ENCODE results near the gene PRSS50. TPM values are rescaled to one million over a fixed set of nuclear protein-coding genes. Genes with fewer than 3 reads are reported as not detected.
"Not testable (repeated sequence)": the region's sequence is repeated elsewhere in the genome, so short reads cannot be mapped to it uniquely, and the experiment has no call there.

Gene PRSS50
- total RNA-seq = not detected in 2 replicates

- intact Hi-C loops (cut with micrococcal nuclease) = no loop called here
These were observed at the start of gene PRSS50 for GRCh38 chr3:46717447-46718231. TSS of gene PRSS50 (minus strand) at chr3:46717869. CDS start at chr3:46717824, 45 bp downstream.

DNA sequence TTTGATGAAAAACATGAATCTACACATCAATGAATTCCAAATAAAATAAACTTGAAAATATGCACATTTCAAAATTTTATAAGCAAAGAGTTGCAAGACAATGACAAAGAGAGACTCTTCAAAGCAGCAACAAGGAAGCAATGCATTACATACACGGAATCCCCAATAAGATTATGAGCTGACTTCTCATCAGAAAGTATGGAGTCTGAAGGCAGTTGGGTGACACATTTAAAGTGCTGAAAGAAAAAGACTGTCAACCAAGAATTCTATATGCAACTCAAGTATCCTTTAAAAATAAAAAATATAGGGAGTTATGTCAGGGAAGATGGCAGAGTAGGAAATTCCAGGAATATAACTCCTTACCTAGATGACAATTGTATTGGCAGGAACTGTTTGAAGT, 46.5 kb upstream of the PRSS50 start:
- intact Hi-C loops (cut with micrococcal nuclease) = no loop called here

DNA sequence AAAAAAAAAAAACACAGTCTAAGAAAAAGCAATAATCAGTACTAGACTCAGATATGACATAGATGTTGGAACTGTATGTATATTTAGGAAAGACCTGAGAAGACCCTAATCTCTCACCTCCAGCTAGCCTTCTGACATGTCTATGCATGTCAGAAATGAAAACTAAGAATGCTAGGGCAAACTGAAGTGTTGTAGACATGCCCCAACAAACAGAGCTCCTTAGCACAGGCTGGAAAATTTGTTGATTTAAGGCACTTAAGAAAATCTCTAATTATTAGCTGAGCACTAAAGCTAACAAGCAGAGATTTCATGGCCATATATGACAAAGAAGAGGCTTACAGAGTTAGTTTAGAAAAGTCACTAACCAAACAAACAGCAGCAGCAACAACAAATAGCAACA, 45.5 kb upstream of the PRSS50 start:
- intact Hi-C loops (cut with micrococcal nuclease) = no loop called here

GRCh38 chr3:46759239-46760167, 41.8 kb upstream of the PRSS50 start:
- intact Hi-C loops (cut with micrococcal nuclease) = no loop called here

DNA sequence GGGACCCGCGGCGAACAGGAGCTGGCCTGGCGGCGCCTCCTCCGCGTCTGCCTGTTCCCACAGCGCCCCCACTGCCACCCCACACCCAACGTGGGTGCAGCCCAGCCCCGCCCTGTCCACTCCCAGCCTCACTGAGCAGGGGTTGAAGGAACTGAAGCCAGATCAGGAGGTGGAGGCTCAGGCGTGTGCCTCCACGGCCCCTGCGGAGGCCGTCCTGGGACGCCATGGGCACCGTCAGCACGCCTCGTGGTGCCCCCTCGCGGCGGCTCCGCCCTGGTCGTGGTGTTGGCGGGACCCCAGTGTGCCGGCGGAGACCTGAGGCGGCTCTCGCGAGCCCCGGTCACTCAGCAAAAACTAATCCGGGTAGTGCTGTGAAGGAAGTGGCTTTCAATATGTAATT, 39.0 kb upstream of the PRSS50 start:
- intact Hi-C loops (cut with micrococcal nuclease) = no loop called here

DNA sequence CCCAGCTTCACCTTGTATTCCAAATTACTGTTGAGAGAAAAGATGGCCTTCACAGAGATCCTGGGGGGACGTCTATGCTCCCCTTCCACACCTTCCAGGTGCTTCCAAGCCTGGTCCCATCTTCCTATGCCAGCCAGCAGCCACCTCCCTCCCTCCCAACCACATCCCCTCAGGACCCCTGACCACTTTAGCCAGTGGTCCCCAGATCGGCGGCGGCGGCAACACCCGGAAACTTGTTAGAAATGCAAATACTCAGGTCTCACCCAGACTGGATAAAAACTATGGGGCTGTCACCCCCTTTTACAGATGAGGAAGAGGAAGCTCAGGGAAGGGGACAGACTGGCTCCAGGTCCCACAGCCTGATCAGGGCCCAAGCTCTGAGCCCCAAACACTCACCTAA, 38.0 kb upstream of the PRSS50 start:
- intact Hi-C loops (cut with micrococcal nuclease) = no loop called here

- intact Hi-C loops (cut with micrococcal nuclease) = not testable (repeated sequence)
These were observed 35.5 kb upstream of the PRSS50 start for GRCh38 chr3:46753127-46753526.

- intact Hi-C loops (cut with micrococcal nuclease) = no loop called here
These were observed 32.9 kb upstream of the PRSS50 start for GRCh38 chr3:46750555-46751038.

DNA sequence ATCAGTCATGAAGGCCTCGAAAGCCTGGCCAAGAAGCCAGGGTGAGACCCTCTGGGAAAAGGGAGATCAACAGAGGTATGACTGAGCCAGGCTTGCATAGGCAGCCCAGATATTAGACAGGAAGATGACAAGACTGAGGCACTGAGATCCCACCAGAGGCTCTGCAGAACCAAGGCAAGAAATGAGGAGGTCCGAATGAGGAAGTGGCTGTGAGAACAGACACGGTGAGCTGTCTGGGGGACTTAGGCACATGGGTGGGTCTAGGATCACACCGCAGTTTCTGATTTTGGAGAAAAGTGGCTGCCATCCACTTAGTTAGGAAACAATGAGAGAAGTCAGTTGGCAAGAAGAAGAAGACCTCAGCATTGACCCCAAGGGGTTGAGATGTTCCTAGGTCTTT, 31.5 kb upstream of the PRSS50 start:
- intact Hi-C loops (cut with micrococcal nuclease) = no loop called here

DNA sequence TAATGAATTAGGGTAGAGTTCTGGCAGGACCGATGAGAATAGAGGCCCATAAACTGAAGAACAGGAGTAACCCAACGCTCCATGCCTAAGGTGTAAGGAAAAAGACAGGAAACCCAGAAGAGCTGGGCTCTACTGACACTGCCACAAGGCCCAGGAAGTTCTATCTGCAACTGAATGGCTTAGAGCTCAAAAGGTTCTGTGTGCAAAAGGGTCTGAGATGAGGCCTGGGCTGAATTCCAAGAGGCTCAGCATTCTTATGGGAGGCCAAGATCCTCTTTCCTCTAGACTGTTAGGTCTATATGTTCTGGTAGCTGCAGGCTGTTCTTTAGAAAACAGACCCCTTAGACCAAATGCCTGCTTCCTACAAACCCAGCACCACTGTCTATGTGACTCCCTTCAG, 30.5 kb upstream of the PRSS50 start:
- intact Hi-C loops (cut with micrococcal nuclease) = no loop called here

DNA sequence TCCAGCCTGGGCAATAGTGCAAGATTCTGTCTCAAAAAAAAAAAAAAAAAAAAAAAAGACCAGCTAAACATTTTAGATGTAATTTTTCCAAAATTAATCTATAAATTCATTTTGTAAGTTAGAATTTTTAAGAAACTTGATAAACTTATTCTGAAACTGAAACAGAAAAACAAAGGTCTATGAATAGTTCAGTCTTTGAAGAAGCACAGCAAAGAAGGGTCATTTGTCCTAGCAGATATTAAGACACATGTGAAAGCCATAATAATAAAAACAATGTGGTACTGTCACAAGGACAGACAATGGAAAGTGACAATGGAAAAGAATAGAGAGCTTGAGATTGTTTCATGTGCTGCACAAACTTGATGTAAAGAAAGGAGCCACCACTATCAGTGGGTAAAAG, 29.0 kb upstream of the PRSS50 start:
- intact Hi-C loops (cut with micrococcal nuclease) = no loop called here

- intact Hi-C loops (cut with micrococcal nuclease) = no loop called here
These were observed 25.4 kb upstream of the PRSS50 start for GRCh38 chr3:46742992-46743585.

DNA sequence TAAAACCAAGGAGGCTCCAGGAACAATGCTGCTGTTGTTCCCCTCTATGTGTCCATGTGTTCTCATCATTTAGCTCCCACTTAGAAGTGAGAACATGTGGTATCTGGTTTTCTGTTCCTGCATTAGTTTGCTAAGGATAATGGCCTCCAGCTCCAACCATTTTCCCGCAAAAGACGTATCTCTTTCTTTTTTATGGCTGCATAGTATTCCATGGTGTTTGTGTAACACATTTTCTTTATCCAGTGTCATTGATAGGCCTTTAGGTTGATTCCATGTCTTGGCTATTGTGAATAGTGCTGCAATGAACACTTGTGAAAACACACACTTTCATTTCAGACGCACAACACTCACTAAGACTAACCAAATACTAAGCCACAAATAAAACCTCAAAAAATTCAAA, 21.9 kb upstream of the PRSS50 start:
- intact Hi-C loops (cut with micrococcal nuclease) = not testable (repeated sequence)

DNA sequence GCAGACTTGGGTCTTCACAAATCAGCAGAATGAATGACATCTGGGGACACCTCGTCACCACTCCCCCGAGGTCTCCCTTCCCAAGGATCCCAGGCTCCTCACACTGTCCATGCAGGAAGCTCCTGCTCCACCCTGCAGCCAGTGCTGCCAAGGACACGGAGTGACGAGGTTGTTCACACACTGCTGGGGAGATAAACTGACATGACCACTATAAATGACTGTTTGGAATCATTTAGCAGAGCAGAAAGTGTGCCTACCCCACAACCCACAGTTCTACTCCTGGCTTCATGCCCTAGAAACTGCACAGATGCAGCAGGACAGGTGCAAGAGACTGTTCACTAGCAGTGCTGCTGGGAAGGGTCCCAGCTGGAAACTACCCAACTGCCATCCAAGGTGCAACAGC, 19.7 kb upstream of the PRSS50 start:
- intact Hi-C loops (cut with micrococcal nuclease) = no loop called here

DNA sequence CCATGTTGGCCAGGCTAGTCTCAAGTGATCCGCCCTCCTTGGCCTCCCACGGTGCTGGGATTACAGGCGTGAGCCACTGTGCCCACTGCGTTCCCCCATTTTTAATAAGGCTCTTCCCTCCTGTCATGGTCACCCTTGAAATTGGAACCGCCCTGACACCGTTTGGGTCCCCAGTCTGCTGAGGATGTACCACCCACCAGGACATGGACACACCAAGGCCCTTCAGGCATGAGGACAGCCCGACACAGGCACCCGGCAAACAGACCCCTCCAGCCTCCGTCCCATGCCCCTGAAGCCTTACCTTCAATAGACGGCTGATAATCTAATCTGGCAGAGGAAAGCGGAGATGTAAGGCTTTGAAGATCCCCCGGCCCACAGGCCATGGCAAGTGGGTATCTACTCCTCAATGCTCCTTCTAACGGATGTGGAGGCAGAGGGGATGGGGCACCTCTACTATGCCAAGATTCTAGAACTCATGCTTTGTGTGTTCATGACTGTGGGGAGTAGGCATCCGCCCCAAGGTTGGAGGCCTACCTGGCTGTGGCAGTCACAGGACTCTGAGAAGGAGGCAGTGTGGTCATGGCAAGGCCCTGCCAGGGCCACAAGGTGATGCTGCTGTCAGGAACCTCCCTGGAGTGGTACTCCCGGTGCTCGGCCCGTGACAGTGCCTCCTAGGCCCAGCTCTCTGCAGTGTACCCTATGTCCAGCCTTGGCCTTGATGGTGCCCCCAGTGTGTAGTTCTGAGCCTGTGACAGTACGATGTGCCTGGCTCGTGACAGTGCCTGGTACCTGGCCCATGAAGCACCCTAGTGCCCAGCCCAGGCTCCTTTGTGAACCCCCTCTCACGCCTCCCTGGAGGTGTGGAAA, 18.6 kb upstream of the PRSS50 start:
- intact Hi-C loops (cut with micrococcal nuclease) = no loop called here

DNA sequence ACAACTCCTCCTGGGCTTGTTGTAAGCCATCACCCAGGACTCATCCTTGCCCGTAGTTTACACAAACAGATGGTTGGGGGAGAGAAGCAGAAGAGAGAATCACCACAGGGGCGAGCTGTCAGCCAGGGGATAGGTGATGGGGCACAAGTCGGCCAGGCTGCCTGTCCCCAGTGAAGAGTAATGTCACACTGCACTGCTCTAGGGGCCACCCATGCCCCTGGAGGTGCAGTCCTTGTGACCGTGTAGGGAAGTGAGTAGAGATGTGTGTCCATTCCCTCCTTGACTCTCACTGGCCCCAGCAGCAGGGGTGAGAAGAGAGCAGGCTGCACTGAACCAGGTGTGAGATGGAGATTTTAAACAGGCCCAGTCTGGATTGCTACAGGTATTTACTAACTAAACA, 17.1 kb upstream of the PRSS50 start:
- intact Hi-C loops (cut with micrococcal nuclease) = no loop called here

- intact Hi-C loops (cut with micrococcal nuclease) = no loop called here
These were observed 15.5 kb upstream of the PRSS50 start for GRCh38 chr3:46733026-46733800.

GRCh38 chr3:46731795-46732194, 14.1 kb upstream of the PRSS50 start:
- intact Hi-C loops (cut with micrococcal nuclease) = no loop called here

DNA sequence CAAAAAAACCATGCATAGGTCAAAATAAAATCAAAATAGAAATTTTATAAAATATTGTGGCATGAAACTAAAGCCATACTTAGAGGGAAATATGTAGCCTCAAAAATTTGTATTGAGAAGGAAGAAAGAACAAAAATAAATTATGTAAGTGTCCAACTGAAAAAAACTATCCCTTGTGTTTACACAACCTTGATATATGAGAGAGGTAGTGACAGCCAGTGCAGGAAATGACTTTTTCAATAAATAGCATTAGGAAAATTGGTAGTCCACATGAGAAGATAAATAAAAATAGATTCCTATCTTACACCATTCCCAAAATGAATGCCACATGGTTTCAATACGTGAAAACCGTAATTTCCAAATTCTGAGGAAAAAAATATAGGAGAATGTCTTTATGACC, 13.2 kb upstream of the PRSS50 start:
- intact Hi-C loops (cut with micrococcal nuclease) = no loop called here

- intact Hi-C loops (cut with micrococcal nuclease) = no loop called here
These were observed 11.4 kb upstream of the PRSS50 start for GRCh38 chr3:46729038-46729437.

All from T-helper 2 cell treated with Interferon-gamma antibody and Interleukin-4, amounts not matched to agents 100 ng/mL and 5 ng/mL, for 36 hours (primary cell).